AG08396 (cell line): ENCODE results near the gene ABCA7.
A peak's percentile ranks its signal among the peaks of the same experiment; 100 is the strongest.
"Not testable (repeated sequence)": the region's sequence is repeated elsewhere in the genome, so short reads cannot be mapped to it uniquely, and the experiment has no call there.

Source experiments
- DNase-seq: peaks from one replicate; pipeline ENCODE4 v3.0.0; 2012; ENCODE audit warnings: low spot score, mixed read lengths

ABCA7 gene

DNA sequence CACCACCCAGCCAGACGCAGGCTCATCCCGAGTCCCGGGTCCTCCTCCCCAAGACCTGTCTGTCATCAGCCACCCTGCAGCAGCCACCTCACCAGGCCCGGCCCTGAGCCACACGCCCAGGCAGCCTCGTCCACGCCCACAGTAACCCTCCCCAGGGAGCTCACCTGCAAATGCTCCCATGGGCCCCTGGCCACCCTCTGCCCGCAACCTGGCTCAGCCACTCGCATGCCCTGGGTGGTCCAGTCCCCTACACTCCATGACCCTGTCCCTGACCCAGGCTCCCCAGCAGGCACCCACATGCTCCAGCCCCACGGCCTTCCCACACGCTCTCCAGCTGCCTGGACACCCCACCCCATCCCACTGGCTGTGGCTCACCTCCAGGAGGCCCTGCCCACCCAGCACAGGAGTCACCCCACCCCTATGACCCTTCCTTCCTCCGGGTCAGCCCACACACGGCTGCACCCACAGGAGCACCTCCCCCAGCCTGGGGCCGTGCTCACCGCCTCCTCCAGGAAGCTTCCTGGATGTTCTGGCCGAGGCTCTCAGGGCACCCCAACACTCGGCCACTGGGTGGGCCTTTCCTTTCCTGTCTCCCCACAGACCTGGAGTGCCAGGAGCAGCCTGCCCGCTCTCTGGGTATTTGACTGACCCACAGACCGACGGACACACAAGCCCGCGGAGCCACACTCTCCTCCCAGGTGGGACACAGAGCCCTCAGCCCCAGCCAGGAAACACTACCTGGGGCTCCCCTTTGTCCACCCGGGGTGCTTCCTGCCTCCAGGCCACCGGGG, 22.6 kb upstream of the ABCA7 start:
- DNase-seq, result no peak

DNA sequence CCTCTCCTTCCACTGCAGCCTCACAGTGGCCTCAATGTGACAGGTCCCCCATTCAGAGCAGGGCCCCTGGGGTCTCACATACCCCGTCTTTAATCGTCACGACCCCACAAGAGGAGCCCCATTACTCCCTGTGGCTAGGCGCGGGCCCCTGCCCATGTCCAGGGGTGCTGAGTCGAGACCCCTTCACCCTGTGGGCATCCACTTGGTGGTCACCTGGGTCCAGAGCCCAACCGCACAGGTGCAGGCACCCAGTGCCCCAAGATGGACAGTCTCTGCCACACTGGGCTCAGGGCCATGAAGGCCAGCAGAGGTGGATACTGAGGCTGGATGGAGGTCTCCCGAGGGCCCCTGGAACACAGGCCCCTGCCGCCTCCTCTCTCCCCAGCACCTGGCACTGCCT, 22.0 kb upstream of the ABCA7 start:
- no peak for DNase-seq

- DNase-seq, result no peak
Observed at GRCh38 chr19:1018393-1018792, 21.5 kb upstream of the ABCA7 start.

DNA sequence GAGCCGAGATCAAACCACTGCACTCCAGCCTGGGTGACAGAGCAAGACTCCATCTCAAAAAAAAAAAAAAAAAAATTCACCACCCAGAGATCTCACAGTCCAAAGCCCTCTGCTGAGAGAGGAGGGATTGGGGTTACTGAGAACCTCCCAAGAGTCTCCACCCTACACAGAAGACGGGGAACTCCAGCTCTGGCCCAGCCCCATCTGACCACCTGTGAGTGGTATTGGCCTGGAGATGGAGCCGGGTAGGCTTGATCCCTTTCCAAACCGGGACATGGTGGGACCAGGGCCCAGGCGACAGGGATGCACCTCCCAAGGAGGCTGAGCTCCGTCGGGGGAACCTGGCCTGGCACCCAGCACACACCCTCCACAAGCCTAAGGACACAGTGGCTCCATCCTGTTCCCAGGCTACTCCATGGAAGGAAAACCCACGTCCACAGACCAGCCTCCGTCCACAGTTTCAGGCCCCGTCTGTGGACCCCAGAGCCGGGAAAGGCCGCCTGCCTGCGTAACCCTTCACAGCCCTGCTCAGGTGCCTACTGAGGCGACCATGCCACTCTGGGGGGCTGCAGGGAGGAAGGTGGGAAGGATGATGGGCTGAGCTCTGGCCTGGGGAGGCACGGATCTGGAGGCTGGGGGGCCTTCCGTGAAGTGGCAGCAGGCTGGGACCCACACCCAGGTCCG, 20.8 kb upstream of the ABCA7 start:
- DNase-seq, result no peak

- DNase-seq, result no peak
Observed at GRCh38 chr19:1019616-1019961, 20.3 kb upstream of the ABCA7 start.

DNA sequence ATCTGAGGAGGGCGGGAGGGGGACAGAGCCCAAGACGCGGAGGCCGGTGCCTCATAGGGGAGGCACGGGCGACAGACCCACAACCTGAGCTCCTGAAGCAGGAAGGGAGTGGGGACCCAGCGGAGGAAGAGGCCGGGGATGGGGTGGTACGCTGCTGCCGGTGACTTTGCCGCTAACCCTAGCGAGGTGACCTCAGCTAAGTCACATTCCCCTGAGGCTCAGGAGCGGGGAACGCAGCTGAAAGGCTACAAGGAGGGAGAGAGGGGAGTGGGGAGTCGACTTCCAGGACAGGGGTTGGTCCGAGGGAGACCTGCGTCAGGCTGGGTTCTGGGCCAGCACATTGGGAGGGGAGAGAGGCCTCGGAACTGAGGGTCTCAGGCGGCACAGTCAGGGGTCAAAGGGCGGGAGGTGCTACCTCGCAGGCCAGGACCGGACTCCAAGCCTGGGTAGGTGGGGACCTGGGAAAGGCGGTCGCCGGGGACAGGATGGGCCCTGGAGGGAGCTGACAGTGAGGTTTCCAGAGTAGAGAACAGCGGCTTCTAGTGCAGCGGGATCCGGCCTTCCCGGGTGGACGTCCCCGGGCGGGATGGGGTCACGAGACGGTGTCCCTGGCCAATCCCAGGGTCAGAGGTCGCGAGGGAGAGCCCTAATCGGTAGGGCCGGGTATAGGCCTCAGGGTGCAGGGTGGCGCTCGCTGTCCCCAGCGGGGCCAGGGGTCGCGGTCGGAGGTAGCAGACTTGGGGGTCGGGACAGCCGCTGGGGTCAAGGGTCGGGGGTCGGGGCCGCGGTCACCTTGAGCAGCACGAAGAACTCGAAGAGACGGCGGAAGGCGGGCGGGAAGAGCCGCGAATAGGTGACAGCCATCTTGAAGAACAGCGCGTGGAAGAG, 19.7 kb upstream of the ABCA7 start:
- no peak for DNase-seq

GRCh38 chr19:1020868-1021425, 19.0 kb upstream of the ABCA7 start, which contains the start of gene TMEM259:
Gene TMEM259, minus strand, starts transcription at chr19:1021123. Its CDS starts 127 bp downstream, at chr19:1020996.
- DNase-seq, result peak; percentile 99

GRCh38 chr19:1023883-1024188, 16.1 kb upstream of the ABCA7 start:
- not testable (repeated sequence) for DNase-seq

DNA sequence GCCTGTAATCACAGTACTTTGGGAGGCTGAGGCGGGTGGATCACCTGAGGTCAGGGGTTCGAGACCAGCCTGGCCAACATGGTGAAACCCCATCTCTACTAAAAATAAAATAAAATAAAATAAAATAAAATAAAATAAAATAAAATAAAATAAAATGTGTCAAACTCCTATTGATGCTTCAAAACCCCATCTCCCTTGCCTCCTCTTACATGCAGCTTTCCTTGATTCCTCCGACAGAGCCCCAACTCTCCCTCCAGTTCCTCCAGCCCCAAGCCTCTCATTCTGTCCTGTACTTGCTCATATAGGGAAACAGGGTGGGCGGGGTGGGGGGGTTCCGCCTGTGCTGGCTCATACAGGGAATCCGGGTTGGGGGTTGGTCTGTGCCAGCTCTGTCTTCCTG, 14.8 kb upstream of the ABCA7 start:
- not testable (repeated sequence) for DNase-seq

DNA sequence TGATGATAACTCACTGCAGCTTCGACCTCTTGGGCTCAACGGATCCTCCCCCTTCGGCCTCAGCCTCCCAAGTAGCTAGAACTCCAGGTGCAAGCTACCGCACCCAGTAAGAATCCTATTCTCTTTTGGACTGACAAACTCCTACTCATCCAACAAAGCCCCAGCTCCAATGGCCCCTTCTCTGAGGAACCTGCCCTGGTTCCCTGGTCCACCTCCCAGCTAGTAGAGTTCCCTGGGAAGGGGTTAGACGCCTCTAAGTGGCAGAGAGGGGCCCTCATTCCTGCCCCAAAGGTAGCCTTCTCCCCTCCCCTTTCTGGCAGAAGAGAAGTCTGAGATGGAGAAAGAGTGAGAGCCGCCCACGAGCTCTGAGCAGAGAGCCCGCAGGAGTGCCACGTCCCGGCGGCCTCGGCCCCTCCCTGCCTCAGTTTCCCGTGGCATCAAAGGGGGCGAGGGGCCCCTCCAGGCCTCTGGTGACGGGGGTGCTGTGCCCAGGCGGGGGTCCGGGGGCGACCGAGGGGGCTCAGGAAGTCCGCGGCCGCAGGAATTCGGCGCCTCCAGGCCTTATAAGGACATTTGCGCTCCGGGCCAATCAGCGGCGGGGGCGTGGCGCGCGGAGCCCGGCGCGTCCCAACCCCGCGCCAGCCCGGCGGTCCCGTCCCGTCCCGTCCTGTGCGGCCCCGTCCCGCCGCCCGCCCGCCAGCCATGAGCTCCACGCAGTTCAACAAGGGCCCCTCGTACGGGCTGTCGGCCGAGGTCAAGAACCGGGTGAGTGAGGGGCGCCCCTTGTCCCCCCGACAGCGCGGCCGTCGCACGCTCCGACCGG, 13.7 kb upstream of the ABCA7 start, which contains the start of gene CNN2:
Gene CNN2, plus strand, starts transcription at position 649 of the 823 bp plus-strand sequence. Its CDS starts 54 bp downstream, at position 703.
- peak; percentile 90 for DNase-seq

- DNase-seq, result no peak
Observed at GRCh38 chr19:1026783-1027649, 12.9 kb upstream of the ABCA7 start.

DNA sequence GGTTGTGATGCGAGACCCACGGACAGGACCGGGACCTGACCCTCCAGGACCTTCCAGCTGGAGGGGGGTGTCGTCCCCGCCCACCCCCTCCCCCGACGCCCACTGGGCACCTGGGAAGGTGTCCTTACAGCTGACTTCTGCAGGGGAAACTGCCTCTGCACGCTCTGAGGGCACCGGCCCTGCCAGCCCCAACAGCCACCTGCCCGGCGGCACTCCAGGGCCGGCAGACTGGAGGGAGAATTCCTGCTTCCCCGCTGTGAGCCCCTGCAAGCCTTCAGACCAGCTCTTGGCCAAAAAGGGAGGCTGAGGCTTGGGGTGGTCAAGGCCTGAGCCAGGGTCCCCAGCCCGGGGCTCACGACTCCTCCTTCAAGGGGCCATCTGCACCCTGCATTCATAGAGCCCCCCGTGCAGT, 12.3 kb upstream of the ABCA7 start:
- DNase-seq, result no peak

DNA sequence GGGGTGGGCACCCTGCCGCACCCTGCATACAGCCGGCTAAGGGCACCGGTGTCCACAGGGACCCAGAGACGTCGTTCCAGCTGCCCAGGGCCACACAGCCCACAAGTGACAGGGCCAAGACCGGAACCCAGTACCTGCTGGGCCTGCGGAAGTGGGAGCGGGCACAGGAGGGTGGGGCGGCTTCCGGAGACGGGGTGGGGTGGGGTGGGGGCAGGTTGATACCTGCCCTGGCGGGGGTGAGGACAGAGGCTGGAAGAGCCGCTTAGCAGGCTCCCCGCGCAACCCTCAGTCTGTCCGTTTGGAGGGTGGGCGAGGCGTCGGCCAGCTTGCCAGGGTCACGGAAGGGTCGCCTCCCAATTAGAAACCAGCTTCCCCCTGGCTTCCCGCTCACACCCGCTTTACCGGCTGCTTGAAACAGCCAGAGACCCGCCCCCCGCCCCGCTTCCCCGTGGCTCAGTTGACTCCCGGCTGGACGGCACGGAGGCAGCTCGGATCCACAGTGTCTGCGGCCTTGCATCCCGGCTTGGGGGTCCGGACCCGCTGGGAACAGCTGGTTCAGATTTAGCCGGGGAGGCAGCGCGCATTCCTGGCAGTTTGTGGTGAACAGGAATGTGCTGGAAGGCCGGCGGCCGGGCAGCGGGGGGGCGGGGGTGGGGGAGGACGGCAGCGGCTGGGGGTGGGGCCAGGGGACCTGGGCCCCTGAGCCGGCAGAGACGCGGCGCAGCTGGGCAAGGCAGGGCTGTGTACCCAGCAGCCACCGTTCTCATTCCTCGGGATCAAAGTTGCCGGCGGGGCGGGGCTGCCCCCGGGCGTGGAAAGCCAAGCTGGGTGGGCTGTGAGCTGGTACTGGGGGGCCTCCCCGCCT, 11.6 kb upstream of the ABCA7 start:
- DNase-seq, result peak; percentile 95

- DNase-seq, result no peak
Observed at GRCh38 chr19:1032264-1032867, 7.5 kb upstream of the ABCA7 start.

DNA sequence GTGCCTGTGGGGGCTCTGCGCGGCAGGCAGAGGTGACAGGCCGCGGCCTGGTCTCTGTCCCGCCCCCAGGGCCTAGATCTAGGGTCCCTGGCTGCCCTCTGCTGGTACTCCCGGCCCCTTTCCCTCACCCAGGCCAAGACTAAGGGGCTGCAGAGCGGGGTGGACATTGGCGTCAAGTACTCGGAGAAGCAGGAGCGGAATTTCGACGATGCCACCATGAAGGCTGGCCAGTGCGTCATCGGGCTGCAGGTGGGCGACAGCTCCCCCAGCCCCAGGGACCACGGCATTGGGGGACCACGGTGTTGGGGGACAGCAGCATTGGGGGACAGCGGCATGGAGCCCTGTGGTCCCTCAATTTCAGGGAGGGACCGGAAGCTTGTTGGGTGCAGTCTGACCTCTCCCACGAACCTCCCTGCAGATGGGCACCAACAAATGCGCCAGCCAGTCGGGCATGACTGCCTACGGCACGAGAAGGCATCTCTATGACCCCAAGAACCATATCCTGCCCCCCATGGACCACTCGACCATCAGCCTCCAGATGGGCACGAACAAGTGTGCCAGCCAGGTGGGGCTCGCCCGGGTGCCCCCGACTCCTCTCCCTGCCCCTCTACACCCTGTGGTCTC, 3.8 kb upstream of the ABCA7 start:
- DNase-seq, result no peak

DNA sequence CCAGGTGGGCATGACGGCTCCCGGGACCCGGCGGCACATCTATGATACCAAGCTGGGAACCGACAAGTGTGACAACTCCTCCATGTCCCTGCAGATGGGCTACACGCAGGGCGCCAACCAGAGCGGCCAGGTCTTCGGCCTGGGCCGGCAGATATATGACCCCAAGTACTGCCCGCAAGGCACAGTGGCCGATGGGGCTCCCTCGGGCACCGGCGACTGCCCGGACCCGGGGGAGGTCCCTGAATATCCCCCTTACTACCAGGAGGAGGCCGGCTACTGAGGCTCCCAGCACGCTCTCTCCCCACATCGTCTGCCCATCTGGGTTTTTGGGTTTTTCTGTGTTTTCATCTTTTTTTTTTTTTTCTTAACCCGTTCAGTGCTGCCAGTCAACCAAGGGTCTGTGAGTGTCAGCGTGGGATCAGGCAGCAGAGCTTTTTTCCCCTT, 2.3 kb upstream of the ABCA7 start:
- no peak for DNase-seq

GRCh38 chr19:1038978-1039645, 795 bp upstream of the ABCA7 start:
- no peak for DNase-seq
